Liver (tissue), 9 donors: ENCODE data around the gene AJM1. TPM values are rescaled to one million over a fixed set of nuclear protein-coding genes. Genes with fewer than 3 reads are reported as not detected.

Experiments used
- DNase-seq: peaks from one replicate; pipeline ENCODE4 v3.0.0-alpha.2; 2017; ENCODE audit warnings: low spot score
- H3K27ac ChIP-seq, 2 donors: one replicate each; pipeline ENCODE4 v1.7.0; 2013; ENCODE audit warnings: inconsistent platforms in 2 of 2, low read length in 2 of 2, control low read depth in 1 of 2, low read depth in 1 of 2, mild to moderate bottlenecking in 1 of 2
- H3K27me3 ChIP-seq, 4 donors: one replicate each; pipeline versions ENCODE4 v1.6.1 to v1.7.0; 2013; ENCODE audit warnings: low read length in 3 of 4, inconsistent platforms in 1 of 4, mild to moderate bottlenecking in 1 of 4, moderate library complexity in 1 of 4; ENCODE audit not compliant: control insufficient read depth in 4 of 4, insufficient read depth in 4 of 4
- H3K36me3 ChIP-seq, 4 donors: one replicate each; pipeline versions ENCODE4 v1.6.1 to v1.7.0; 2013; ENCODE audit warnings: low read length in 3 of 4, mild to moderate bottlenecking in 3 of 4, low read depth in 1 of 4, moderate library complexity in 1 of 4; ENCODE audit not compliant: control insufficient read depth in 4 of 4, insufficient read depth in 3 of 4
- H3K4me1 ChIP-seq, 4 donors: one replicate each; pipeline versions ENCODE4 v1.6.1 to v1.7.0; 2013; ENCODE audit warnings: low read length in 3 of 4, mild to moderate bottlenecking in 3 of 4, moderate library complexity in 1 of 4; ENCODE audit not compliant: control insufficient read depth in 4 of 4, insufficient read depth in 4 of 4
- H3K4me3 ChIP-seq, 3 donors: one replicate each; pipeline versions ENCODE4 v1.6.1 to v1.7.0; 2013; ENCODE audit warnings: low read length in 3 of 3, control low read depth in 1 of 3, low read depth in 1 of 3, mild to moderate bottlenecking in 1 of 3
- H3K9ac ChIP-seq, 2 donors: one replicate each; pipeline ENCODE4 v1.7.0; 2013; ENCODE audit warnings: low read length in 2 of 2, mild to moderate bottlenecking in 2 of 2, moderate library complexity in 2 of 2, control low read depth in 1 of 2, low read depth in 1 of 2
- H3K9me3 ChIP-seq, 4 donors: one replicate each; pipeline versions ENCODE4 v1.6.1 to v1.7.0; 2013; ENCODE audit warnings: low read length in 3 of 4; ENCODE audit not compliant: control insufficient read depth in 4 of 4
- EGR1 ChIP-seq, 2 donors: IDR thresholded peaks; 2 replicates each; pipeline ENCODE4 v1.6.1; 2016 to 2018; ENCODE audit warnings: antibody characterized with exemption in 2 of 2, low read depth in 2 of 2
- FOXA1 ChIP-seq: IDR thresholded peaks from 2 replicates; pipeline ENCODE4 v1.6.1; 2016; ENCODE audit warnings: antibody characterized with exemption
- FOXA2 ChIP-seq: IDR thresholded peaks from 2 replicates; pipeline ENCODE4 v1.6.1; 2016; ENCODE audit warnings: antibody characterized with exemption
- GABPA ChIP-seq, 2 donors: IDR thresholded peaks in 1 of 2; conservative IDR thresholded peaks in 1 of 2; 2 replicates each; pipeline ENCODE4 v1.6.1; 2016; ENCODE audit warnings: antibody characterized with exemption in 2 of 2, mild to moderate bottlenecking in 1 of 2, moderate library complexity in 1 of 2
- HNF4A ChIP-seq, 2 donors: conservative IDR thresholded peaks; 2 replicates each; pipeline ENCODE4 v1.6.1; 2016; ENCODE audit warnings: antibody characterized with exemption in 2 of 2, mild to moderate bottlenecking in 2 of 2
- HNF4G ChIP-seq: IDR thresholded peaks from 2 replicates; pipeline ENCODE4 v1.6.1; 2016; ENCODE audit warnings: antibody characterized with exemption
- JUND ChIP-seq, 2 donors: IDR thresholded peaks; 2 replicates each; pipeline ENCODE4 v1.6.1; 2016; ENCODE audit warnings: antibody characterized with exemption in 2 of 2
- NR2F2 ChIP-seq: IDR thresholded peaks from 2 replicates; pipeline ENCODE4 v1.6.1; 2016; ENCODE audit warnings: antibody characterized with exemption
- RAD21 ChIP-seq, 2 donors: IDR thresholded peaks; 2 replicates each; pipeline ENCODE4 v1.6.1; 2016; ENCODE audit warnings: antibody characterized with exemption in 2 of 2, mild to moderate bottlenecking in 2 of 2
- RXRA ChIP-seq, 2 donors: IDR thresholded peaks; 2 replicates each; pipeline ENCODE4 v1.6.1; 2017 to 2018; ENCODE audit warnings: antibody characterized with exemption in 2 of 2, mild to moderate bottlenecking in 1 of 2
- SP1 ChIP-seq: IDR thresholded peaks from 2 replicates; pipeline ENCODE4 v1.6.1; 2018; ENCODE audit warnings: antibody characterized with exemption, mild to moderate bottlenecking
- TAF1 ChIP-seq: conservative IDR thresholded peaks from 2 replicates; pipeline ENCODE4 v1.6.1; 2016; ENCODE audit warnings: antibody characterized with exemption, mild to moderate bottlenecking
- YY1 ChIP-seq: IDR thresholded peaks from 2 replicates; pipeline ENCODE4 v1.6.1; 2016; ENCODE audit warnings: antibody characterized with exemption, mild to moderate bottlenecking
- WGBS: extraction: QIAGEN DNeasy Blood & Tissue Kit; methylation state at CpG from one replicate; pipeline ENCODE4 v1.1.7; 2013; 5-methylcytosine and 5-hydroxymethylcytosine counted together
- polyA plus RNA-seq, 2 donors: library from polyadenylated mRNA; stranded (reverse) in 1 of 2; unstranded in 1 of 2; fragments of 200-250 nt in 1 of 2; fragments of >200 nt in 1 of 2; fragmentation: Nextera tagmentation in 1 of 2; extraction: Ambion mirVana in 1 of 2; gene quantifications; one replicate each; pipeline versions ENCODE4 v1.2.1 to v1.2.3, GENCODE V29; 2013 to 2015
- total RNA-seq, 2 donors: library from RNA; depleted of rRNA; stranded (reverse); fragments of >200 nt; gene quantifications; one replicate each; pipeline ENCODE4 v1.2.3, GENCODE V29; 2014
- TF ChIP-seq, protein P1 (sequence below): IDR thresholded peaks from 2 replicates; pipeline ENCODE4 v1.6.1; 2016; ENCODE audit warnings: antibody characterized with exemption, mild to moderate bottlenecking
- TF ChIP-seq, protein P2 (sequence below): IDR thresholded peaks from 2 replicates; pipeline ENCODE4 v1.6.1; 2016; ENCODE audit warnings: antibody characterized with exemption
- TF ChIP-seq, protein P3 (sequence below): IDR thresholded peaks from 2 replicates; pipeline ENCODE4 v1.6.1; 2016; ENCODE audit warnings: antibody characterized with exemption
- TF ChIP-seq, protein P4 (sequence below): fragments of 150-350 bp; IDR thresholded peaks from 2 replicates; pipeline ENCODE4 v1.5.1; 2017; ENCODE audit warnings: improper control_type of control experiment, low read depth, low read length; ENCODE audit not compliant: missing input control
- TF ChIP-seq, protein P5 (sequence below): IDR thresholded peaks from 2 replicates; pipeline ENCODE4 v1.6.1; 2016; ENCODE audit warnings: antibody characterized with exemption
- donor health status: healthy.
- donor health status: healthy.
- donor health status: healthy.
- donor health status: healthy.
- donor health status: healthy.

AJM1 gene
- total and polyA plus RNA-seq, 4 donors = 0.56 to 2.3 (median 0.82) TPM

DNA sequence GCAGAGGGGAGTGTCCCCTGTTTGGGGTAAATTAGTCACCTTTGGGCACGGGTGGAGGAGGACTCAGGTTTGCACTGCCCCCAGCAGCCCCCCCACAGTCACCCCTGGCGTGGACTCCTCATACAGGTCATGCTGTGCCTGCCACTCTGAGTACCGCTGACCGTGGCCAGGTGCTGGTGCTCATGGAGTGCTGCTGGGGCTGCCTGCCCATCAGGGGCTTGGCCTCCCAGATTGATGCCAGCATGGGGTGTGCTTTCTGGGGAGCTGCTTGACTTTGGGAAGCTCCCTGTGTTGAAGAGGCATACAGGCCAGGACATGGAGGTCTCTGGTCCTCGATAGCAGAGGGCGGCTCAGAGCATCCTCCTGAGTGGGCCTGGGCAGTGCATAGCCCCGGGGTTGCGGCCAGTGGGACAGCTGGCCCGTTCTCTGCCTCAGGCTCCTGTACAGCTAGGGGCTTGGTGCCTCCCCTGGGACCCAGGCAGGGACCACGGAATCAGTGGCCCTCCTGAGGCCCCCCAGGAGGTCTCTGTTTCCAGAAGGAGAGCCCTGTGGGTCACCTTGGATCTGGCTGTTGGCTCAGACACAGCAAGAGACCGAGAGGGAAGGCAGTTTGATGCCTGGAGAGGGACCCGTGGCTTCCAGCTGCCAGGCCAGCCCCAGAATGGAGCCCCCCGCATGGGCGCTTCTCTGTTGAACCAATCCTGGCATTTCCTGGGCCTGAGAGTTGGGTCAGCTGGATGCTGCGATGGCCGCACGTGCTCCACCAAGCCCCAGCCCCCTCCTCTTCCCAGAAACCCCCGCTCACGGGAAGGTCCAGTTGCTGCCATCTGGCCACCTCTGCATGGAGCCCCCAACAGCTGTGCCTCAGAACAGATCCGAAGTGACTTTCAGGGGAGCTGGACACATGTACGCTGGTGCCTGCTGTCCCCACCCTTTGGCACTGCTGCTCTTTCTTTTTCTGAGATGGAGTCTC, 6.1 kb upstream of the AJM1 start (continued):
- no peak for TF ChIP-seq GABPA (IDR thresholded peaks at IDR 0.05 in 1 of 2, conservative IDR thresholded peaks at IDR 0.05 in 1 of 2)
- TF ChIP-seq HNF4A (conservative IDR thresholded peaks at IDR 0.05) = no peak
- TF ChIP-seq, protein P1, sequence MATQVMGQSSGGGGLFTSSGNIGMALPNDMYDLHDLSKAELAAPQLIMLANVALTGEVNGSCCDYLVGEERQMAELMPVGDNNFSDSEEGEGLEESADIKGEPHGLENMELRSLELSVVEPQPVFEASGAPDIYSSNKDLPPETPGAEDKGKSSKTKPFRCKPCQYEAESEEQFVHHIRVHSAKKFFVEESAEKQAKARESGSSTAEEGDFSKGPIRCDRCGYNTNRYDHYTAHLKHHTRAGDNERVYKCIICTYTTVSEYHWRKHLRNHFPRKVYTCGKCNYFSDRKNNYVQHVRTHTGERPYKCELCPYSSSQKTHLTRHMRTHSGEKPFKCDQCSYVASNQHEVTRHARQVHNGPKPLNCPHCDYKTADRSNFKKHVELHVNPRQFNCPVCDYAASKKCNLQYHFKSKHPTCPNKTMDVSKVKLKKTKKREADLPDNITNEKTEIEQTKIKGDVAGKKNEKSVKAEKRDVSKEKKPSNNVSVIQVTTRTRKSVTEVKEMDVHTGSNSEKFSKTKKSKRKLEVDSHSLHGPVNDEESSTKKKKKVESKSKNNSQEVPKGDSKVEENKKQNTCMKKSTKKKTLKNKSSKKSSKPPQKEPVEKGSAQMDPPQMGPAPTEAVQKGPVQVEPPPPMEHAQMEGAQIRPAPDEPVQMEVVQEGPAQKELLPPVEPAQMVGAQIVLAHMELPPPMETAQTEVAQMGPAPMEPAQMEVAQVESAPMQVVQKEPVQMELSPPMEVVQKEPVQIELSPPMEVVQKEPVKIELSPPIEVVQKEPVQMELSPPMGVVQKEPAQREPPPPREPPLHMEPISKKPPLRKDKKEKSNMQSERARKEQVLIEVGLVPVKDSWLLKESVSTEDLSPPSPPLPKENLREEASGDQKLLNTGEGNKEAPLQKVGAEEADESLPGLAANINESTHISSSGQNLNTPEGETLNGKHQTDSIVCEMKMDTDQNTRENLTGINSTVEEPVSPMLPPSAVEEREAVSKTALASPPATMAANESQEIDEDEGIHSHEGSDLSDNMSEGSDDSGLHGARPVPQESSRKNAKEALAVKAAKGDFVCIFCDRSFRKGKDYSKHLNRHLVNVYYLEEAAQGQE = no peak
- no peak for TF ChIP-seq YY1
- TF ChIP-seq FOXA1 = no peak
- TF ChIP-seq JUND (IDR thresholded peaks at IDR 0.05) = no peak
- TF ChIP-seq, protein P2, sequence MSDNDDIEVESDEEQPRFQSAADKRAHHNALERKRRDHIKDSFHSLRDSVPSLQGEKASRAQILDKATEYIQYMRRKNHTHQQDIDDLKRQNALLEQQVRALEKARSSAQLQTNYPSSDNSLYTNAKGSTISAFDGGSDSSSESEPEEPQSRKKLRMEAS = no peak
- TF ChIP-seq RAD21 (IDR thresholded peaks at IDR 0.05) = no peak

DNA sequence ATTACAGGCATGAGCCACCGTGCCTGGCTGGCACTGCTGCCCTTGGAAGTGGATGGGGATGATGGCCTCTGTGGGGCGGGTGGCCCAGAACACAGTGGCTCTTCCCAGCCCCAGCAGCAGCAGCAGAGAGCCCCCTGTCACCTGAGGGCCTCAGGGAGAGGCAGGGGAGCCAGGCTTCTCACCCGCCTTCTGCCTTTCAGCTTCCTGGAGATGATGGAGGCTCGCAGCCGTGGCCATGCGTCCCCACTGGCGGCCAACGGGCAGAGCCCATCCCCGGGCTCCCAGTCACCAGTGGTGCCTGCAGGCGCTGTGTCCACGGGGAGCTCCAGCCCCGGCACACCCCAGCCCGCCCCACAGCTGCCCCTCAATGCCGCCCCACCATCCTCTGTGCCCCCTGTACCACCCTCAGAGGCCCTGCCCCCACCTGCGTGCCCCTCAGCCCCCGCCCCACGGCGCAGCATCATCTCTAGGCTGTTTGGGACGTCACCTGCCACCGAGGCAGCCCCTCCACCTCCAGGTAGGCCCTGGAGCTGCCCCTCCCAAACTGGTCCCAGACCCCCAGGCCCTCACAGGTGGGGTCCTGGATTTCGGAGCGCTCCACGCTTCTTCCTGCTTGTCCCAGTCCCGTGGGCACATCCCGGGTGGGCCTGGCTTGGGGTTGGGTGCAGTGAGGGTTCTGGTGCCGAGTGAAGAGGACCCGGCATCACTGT, 5.0 kb upstream of the AJM1 start:
- H3K36me3 ChIP-seq = peaks cover 5 to 16% (median 12%) of the 10 kb centered on the region in 4 donors

More for the DNA sequence above, 5.0 kb upstream of the AJM1 start:
- TF ChIP-seq, protein P3, sequence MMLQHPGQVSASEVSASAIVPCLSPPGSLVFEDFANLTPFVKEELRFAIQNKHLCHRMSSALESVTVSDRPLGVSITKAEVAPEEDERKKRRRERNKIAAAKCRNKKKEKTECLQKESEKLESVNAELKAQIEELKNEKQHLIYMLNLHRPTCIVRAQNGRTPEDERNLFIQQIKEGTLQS = no peak
- TF ChIP-seq NR2F2 (no peak), SP1 (no peak), GABPA (IDR thresholded peaks at IDR 0.05 in 1 of 2, conservative IDR thresholded peaks at IDR 0.05 in 1 of 2) (no peak), HNF4A (conservative IDR thresholded peaks at IDR 0.05) (no peak), YY1 (no peak), HNF4G (no peak), JUND (IDR thresholded peaks at IDR 0.05) (no peak), FOXA1 (no peak), RXRA (IDR thresholded peaks at IDR 0.05) (no peak), RAD21 (IDR thresholded peaks at IDR 0.05) (no peak), FOXA2 (no peak), TAF1 (no peak), EGR1 (IDR thresholded peaks at IDR 0.05; ENCODE audit: low read depth in 2 of 2) (no peak)
- TF ChIP-seq, protein P1 = no peak
- TF ChIP-seq, protein P4, sequence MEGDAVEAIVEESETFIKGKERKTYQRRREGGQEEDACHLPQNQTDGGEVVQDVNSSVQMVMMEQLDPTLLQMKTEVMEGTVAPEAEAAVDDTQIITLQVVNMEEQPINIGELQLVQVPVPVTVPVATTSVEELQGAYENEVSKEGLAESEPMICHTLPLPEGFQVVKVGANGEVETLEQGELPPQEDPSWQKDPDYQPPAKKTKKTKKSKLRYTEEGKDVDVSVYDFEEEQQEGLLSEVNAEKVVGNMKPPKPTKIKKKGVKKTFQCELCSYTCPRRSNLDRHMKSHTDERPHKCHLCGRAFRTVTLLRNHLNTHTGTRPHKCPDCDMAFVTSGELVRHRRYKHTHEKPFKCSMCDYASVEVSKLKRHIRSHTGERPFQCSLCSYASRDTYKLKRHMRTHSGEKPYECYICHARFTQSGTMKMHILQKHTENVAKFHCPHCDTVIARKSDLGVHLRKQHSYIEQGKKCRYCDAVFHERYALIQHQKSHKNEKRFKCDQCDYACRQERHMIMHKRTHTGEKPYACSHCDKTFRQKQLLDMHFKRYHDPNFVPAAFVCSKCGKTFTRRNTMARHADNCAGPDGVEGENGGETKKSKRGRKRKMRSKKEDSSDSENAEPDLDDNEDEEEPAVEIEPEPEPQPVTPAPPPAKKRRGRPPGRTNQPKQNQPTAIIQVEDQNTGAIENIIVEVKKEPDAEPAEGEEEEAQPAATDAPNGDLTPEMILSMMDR = no peak
- TF ChIP-seq, protein P5, sequence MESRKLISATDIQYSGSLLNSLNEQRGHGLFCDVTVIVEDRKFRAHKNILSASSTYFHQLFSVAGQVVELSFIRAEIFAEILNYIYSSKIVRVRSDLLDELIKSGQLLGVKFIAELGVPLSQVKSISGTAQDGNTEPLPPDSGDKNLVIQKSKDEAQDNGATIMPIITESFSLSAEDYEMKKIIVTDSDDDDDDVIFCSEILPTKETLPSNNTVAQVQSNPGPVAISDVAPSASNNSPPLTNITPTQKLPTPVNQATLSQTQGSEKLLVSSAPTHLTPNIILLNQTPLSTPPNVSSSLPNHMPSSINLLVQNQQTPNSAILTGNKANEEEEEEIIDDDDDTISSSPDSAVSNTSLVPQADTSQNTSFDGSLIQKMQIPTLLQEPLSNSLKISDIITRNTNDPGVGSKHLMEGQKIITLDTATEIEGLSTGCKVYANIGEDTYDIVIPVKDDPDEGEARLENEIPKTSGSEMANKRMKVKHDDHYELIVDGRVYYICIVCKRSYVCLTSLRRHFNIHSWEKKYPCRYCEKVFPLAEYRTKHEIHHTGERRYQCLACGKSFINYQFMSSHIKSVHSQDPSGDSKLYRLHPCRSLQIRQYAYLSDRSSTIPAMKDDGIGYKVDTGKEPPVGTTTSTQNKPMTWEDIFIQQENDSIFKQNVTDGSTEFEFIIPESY = no peak
- TF ChIP-seq, protein P2 = no peak
- WGBS = 91% methylated on average over 27 of the region's 27 CpGs
- H3K4me3 ChIP-seq = no peak overlapping the region
- H3K9me3 ChIP-seq = no peaks in the 10 kb centered on the region
- no peak overlapping the region for H3K9ac ChIP-seq
- no peak for DNase-seq
- no peak overlapping the region for H3K27ac ChIP-seq
- H3K4me1 ChIP-seq = peaks cover 12 to 20% (median 18%) of the 10 kb centered on the region in 4 donors
- H3K27me3 ChIP-seq = no peaks in the 10 kb centered on the region
